Left lung (tissue), 10 donors: ENCODE measurements around the gene CALHM1. TPM values are rescaled to one million over a fixed set of nuclear protein-coding genes. Genes with fewer than 3 reads are reported as not detected.
"Not testable (repeated sequence)": the region's sequence is repeated elsewhere in the genome, so short reads cannot be mapped to it uniquely, and the experiment has no call there.

ENCODE experiments used
- ATAC-seq: fragments of 200-7000 bp; cut with Tn5 transposase; one replicate; pipeline ENCODE4 v1.9.1; 2020; ENCODE audit warnings: moderate library complexity
- DNase-seq, 4 donors: peaks; one replicate each; pipeline ENCODE4 v3.0.0-alpha.2; 2013 to 2020
- H3K27ac ChIP-seq, 2 donors: fragments of 200-600 bp; sonication (generic) in 1 of 2; one replicate each; pipeline versions ENCODE4 v1.5.0 to v1.8.0; 2020 to 2021
- H3K27me3 ChIP-seq, 2 donors: fragments of 200-600 bp; sonication (generic) in 1 of 2; one replicate each; pipeline versions ENCODE4 v1.5.0 to v1.8.0; 2020 to 2021
- H3K36me3 ChIP-seq, 2 donors: fragments of 200-600 bp; sonication (generic) in 1 of 2; one replicate each; pipeline versions ENCODE4 v1.5.0 to v1.8.0; 2020 to 2021
- H3K4me1 ChIP-seq, 2 donors: fragments of 200-600 bp; one replicate each; pipeline ENCODE4 v1.8.0; 2021
- H3K4me3 ChIP-seq, 2 donors: fragments of 200-600 bp; sonication (generic) in 1 of 2; one replicate each; pipeline versions ENCODE4 v1.5.0 to v1.8.0; 2020 to 2021; ENCODE audit warnings: mild to moderate bottlenecking in 1 of 2
- H3K9me3 ChIP-seq, 2 donors: fragments of 200-600 bp; sonication (generic) in 1 of 2; one replicate each; pipeline versions ENCODE4 v1.5.0 to v1.8.0; 2020 to 2021
- intact Hi-C, 2 donors: fragments of 100-400 bp; cut with DNase I; formaldehyde crosslinking; loops; one replicate each; pipeline versions ENCODE4 v1.11.2 to v1.14.2; 2022
- polyA plus RNA-seq, 6 donors: library from polyadenylated mRNA; unstranded; fragments of 120-200 nt; gene quantifications; one replicate each; pipeline ENCODE4 v1.2.1, GENCODE V29; 2013; ENCODE audit not compliant: insufficient read length in 6 of 6
- total RNA-seq, 2 donors: library from RNA; stranded (reverse); fragmentation: NEBNext Ultra II Directional; extraction: Animal tissue kit (Norgen Biotek cat#: 25700); gene quantifications; one replicate each; pipeline ENCODE4 v1.2.1, GENCODE V29; 2021
- TF ChIP-seq, protein P1 (sequence below), 2 donors: fragments of 200-600 bp; sonication (generic) in 1 of 2; IDR thresholded peaks; one replicate each; pipeline versions ENCODE4 v1.5.0 to v1.8.0; 2021; ENCODE audit warnings: antibody characterized with exemption in 2 of 2
- donor health status: DM: no; HTN: yes; CAD: no.
- donor health status: DM: no; HTN: no; CAD: no.

CALHM1 gene
- total and polyA plus RNA-seq, 8 donors, result 0.09 to 0.15 (median 0.13) TPM; not detected in 2

DNA sequence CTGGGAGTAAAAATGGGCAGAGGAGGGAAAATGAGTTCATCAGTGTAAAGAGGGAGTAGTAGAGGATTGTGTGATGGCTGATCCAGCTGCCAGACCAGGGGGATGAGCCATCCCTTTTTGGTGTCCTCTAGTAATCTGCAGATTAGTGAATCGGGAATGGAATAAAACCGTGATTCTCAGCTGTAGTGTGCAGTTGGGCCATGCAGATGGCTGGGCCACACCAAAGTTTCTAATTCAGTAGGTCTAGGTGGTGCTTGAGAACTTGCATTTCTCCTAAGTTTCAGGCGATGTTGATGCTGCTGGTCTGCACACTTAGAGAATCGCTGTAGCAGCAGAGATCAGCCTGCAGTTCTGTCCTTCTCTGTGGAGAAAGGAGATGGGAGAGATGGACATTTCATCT lies 39.6 kb downstream of the CALHM1 start:
- no peaks in the 10 kb centered on the region for H3K27me3 ChIP-seq
- DNase-seq, result no peak
- no peak overlapping the region for H3K4me3 ChIP-seq
- TF ChIP-seq, protein P1, sequence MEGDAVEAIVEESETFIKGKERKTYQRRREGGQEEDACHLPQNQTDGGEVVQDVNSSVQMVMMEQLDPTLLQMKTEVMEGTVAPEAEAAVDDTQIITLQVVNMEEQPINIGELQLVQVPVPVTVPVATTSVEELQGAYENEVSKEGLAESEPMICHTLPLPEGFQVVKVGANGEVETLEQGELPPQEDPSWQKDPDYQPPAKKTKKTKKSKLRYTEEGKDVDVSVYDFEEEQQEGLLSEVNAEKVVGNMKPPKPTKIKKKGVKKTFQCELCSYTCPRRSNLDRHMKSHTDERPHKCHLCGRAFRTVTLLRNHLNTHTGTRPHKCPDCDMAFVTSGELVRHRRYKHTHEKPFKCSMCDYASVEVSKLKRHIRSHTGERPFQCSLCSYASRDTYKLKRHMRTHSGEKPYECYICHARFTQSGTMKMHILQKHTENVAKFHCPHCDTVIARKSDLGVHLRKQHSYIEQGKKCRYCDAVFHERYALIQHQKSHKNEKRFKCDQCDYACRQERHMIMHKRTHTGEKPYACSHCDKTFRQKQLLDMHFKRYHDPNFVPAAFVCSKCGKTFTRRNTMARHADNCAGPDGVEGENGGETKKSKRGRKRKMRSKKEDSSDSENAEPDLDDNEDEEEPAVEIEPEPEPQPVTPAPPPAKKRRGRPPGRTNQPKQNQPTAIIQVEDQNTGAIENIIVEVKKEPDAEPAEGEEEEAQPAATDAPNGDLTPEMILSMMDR (IDR thresholded peaks at IDR 0.05), result no peak
- ATAC-seq, result no peak
- intact Hi-C loops, result loop anchor here in 1 of 2 donors (5.0 kb wide), 1 partner anchor 63 kb away; no protein-coding TSS in a partner anchor
- H3K36me3 ChIP-seq, result peaks cover 6 to 98% of the 10 kb centered on the region in 2 donors
- no peaks in the 10 kb centered on the region for H3K9me3 ChIP-seq
- H3K4me1 ChIP-seq, result no peaks in the 10 kb centered on the region
- H3K27ac ChIP-seq, result no peak overlapping the region

DNA sequence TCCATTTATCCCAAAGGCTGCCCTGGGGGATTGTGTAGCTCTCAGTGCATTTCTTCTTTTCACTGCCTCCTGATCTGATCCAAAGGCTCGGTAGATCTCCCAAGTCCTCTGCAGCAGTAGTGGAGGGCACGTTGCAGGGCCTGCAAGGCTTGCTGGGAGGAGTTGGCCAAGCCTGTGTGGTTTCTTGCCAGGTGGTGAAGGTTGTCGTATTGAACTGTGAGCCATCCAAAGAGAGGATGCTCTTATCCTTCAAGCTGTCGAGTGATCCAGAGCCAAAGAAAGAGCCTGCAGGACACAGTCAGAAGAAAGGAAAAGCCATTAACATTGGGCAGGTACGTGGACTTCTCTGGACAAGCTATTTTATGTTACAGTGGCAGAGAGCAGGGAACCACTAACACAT lies 41.1 kb downstream of the CALHM1 start:
- intact Hi-C loops, result loop anchor here in 1 of 2 donors (5.0 kb wide), 1 partner anchor 65 kb away; no protein-coding TSS in a partner anchor
- DNase-seq (no peak), ATAC-seq (no peak)
- Histone ChIP-seq H3K27ac (no peak overlapping the region), H3K27me3 (no peaks in the 10 kb centered on the region), H3K36me3 (peaks cover 6 to 98% of the 10 kb centered on the region in 2 donors), H3K4me3 (no peak overlapping the region), H3K9me3 (no peaks in the 10 kb centered on the region), H3K4me1 (no peaks in the 10 kb centered on the region)
- TF ChIP-seq, protein P1 (IDR thresholded peaks at IDR 0.05), result no peak

DNA sequence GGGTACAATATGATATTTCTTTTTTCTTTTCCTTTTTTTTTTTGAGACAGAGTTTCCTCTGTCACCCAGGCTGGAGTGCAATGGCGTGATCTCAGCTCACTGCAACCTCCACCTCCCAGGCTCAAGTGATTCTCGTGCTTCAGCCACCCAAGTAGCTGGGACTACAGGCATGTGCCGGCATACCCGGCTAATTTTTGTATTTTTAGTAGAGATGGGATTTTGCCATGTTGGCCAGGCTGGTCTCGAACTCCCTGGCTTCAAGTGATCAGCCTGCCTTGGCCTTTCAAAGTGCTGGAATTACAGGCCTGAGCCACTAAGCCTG lies 41.6 kb downstream of the CALHM1 start:
- not testable (repeated sequence) for DNase-seq, H3K4me3 ChIP-seq, H3K27me3 ChIP-seq, H3K27ac ChIP-seq, H3K9me3 ChIP-seq, ATAC-seq, H3K4me1 ChIP-seq
- intact Hi-C loops, result loop anchor here in 1 of 2 donors (5.0 kb wide), 1 partner anchor 65 kb away; no protein-coding TSS in a partner anchor
- peaks cover 6 to 98% of the 10 kb centered on the region in 2 donors for H3K36me3 ChIP-seq

DNA sequence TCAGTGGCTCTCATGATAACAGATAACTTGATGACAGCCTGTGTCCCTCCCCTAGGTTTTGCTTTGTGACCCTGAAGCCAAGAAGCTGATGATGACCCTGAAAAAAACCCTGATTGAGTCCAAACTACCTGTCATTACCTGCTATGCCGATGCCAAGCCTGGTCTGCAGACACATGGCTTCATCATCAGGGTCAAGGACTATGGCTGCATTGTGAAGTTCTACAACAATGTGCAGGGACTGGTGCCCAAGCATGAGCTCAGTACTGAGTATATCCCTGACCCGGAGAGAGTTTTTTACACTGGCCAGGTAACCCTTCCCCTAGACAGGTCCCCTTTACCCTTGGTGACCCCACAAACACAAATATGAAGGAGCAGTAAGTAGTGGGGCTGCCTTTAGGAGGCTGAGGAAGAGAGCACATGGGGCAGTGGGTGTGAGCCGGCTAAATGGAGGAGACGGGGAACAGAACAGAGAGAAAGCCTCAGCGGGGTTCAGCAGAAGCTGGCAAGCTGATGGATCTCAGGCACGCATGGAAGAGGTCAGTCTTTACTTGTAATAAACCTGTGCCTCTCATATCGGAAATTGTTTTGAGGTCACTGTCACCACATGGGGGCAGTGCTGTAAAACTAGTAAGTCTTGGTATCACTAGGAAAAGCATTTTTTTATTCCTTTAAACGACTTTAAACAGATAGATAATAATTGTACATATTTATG lies 42.1 kb downstream of the CALHM1 start:
- intact Hi-C loops, result loop anchor here in 1 of 2 donors (5.0 kb wide), 1 partner anchor 66 kb away; no protein-coding TSS in a partner anchor
- peak in 3 of 4 donors; percentile 40 to 72 (median 40) for DNase-seq
- TF ChIP-seq, protein P1 (IDR thresholded peaks at IDR 0.05), result peak; percentile 51
- Histone ChIP-seq H3K27ac (no peak overlapping the region), H3K27me3 (no peaks in the 10 kb centered on the region), H3K4me1 (no peaks in the 10 kb centered on the region), H3K36me3 (peaks cover 6 to 100% of the 10 kb centered on the region in 2 donors), H3K9me3 (no peaks in the 10 kb centered on the region), H3K4me3 (no peak overlapping the region)
- ATAC-seq, result peak; percentile 79

DNA sequence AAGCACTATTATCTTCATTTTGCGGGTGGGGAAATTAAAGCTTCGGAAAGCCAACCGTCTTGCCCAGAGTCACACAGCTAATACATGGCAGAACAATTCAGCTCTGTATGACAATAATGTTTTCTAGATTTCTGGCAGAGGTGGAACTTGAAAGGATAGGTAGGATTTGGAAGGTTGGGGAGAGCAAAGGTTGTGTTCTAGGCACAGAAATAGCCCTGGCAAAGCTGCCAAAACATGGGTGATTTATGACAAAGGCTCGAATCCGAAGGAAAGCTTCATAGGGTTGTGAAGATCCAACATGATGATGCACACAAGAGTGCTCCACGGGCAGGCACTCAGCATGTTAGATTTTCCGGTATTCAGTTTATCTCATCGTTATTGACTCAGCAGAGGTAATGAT lies 43.1 kb downstream of the CALHM1 start:
- ATAC-seq, result no peak
- H3K27me3 ChIP-seq, result no peaks in the 10 kb centered on the region
- DNase-seq, result no peak
- H3K4me3 ChIP-seq, result no peak overlapping the region
- H3K9me3 ChIP-seq, result no peaks in the 10 kb centered on the region
- H3K36me3 ChIP-seq, result peaks cover 6 to 100% of the 10 kb centered on the region in 2 donors
- no peaks in the 10 kb centered on the region for H3K4me1 ChIP-seq
- TF ChIP-seq, protein P1 (IDR thresholded peaks at IDR 0.05), result no peak
- intact Hi-C loops, result loop anchor here in 1 of 2 donors (5.0 kb wide), 1 partner anchor 67 kb away; no protein-coding TSS in a partner anchor
- no peak overlapping the region for H3K27ac ChIP-seq
